K562 (cell line): ENCODE results near the gene RNF41. TPM values are rescaled to one million over a fixed set of nuclear protein-coding genes. Genes with fewer than 3 reads are reported as not detected.
A peak's percentile ranks its signal among the peaks of the same experiment; 100 is the strongest.

Source experiments
- PHB2 ChIP-seq: fragments of 450-650 bp; IDR thresholded peaks from 2 replicates; pipeline ENCODE4 v1.6.1; 2017; ENCODE audit warnings: low read depth
- POLR3G ChIP-seq: IDR thresholded peaks from 2 replicates; pipeline ENCODE4 v1.6.1; 2011; ENCODE audit not compliant: insufficient read length, insufficient replicate concordance; ENCODE audit errors: extremely low read depth
- RFX5 ChIP-seq: IDR thresholded peaks from 2 replicates; pipeline ENCODE4 v1.6.1; 2011; ENCODE audit warnings: low read depth, mild to moderate bottlenecking, improper control_type of control experiment, low read length
- ZNF217 ChIP-seq: sonication (generic); formaldehyde crosslinking; IDR thresholded peaks from 2 replicates; pipeline ENCODE4 v1.8.0; 2022; ENCODE audit warnings: mild to moderate bottlenecking, missing genetic modification reagents
- ZNF780A ChIP-seq: fragments of 250-450 bp; sonication (Bioruptor Pico); IDR thresholded peaks from 2 replicates; pipeline ENCODE4 v1.5.0; 2021; ENCODE audit warnings: mild to moderate bottlenecking
- ZNF79 ChIP-seq: fragments of 250-450 bp; sonication (Bioruptor Pico); IDR thresholded peaks from 2 replicates; pipeline ENCODE4 v1.4.0; 2020; ENCODE audit warnings: low read depth, mild to moderate bottlenecking, moderate library complexity
- polyA plus RNA-seq, 8 experiments: library from polyadenylated mRNA; depleted of rRNA in 4 of 8; stranded (reverse) in 5 of 8; unstranded in 3 of 8; fragments of >200 nt; fragmentation: Nextera tagmentation in 2 of 8; fragmentation: Illumina TruSeq in 1 of 8; extraction: Ambion mirVana in 2 of 8; extraction: Trizol in 1 of 8; gene quantifications; 2 replicates each; pipeline versions ENCODE4 v1.2.1 to v1.2.3, GENCODE V29; 2011 to 2014; ENCODE audit warnings: inconsistent platforms in 1 of 8, missing spikeins in 1 of 8
- total RNA-seq, 7 experiments: library from RNA; depleted of rRNA in 6 of 7; stranded (reverse); fragments of >200 nt in 6 of 7; fragmentation: Illumina TruSeq in 2 of 7; extraction: Trizol in 2 of 7; gene quantifications; 2 replicates each; pipeline versions ENCODE4 v1.2.1 to v1.2.3, GENCODE V29; 2011 to 2021; ENCODE audit warnings: low replicate concordance in 1 of 7
- TF ChIP-seq, protein P1 (sequence below): fragments of 450-650 bp; formaldehyde crosslinking; IDR thresholded peaks from 2 replicates; pipeline ENCODE4 v1.4.0; 2022; ENCODE audit warnings: missing genetic modification characterization
- TF ChIP-seq, protein P2 (sequence below): sonication (generic); formaldehyde crosslinking; IDR thresholded peaks from 2 replicates; pipeline ENCODE4 v1.8.0; 2022; ENCODE audit warnings: mild to moderate bottlenecking, missing genetic modification reagents
- TF ChIP-seq, protein P3 (sequence below): sonication (generic); IDR thresholded peaks from 2 replicates; pipeline ENCODE4 v1.6.1; 2016
- TF ChIP-seq, protein P4 (sequence below), 3 experiments: fragments of 200-800 bp in 1 of 3; sonication (Bioruptor generic) in 1 of 3; sonication (generic) in 1 of 3; formaldehyde crosslinking in 1 of 3; IDR thresholded peaks; 2 replicates each; pipeline versions ENCODE4 v1.6.1 to v1.8.0; 2016 to 2022; ENCODE audit warnings: mild to moderate bottlenecking in 2 of 3, missing compliant biosample characterization in 2 of 3, missing genetic modification characterization in 2 of 3, missing genetic modification reagents in 1 of 3
- TF ChIP-seq, protein P5 (sequence below): fragments of 450-650 bp; IDR thresholded peaks from 2 replicates; pipeline ENCODE4 v1.6.1; 2017; ENCODE audit warnings: antibody characterized with exemption
- TF ChIP-seq, protein P6 (sequence below): IDR thresholded peaks from 2 replicates; pipeline ENCODE4 v1.6.1; 2011; ENCODE audit not compliant: insufficient read length; ENCODE audit errors: extremely low read depth
- TF ChIP-seq, protein P7 (sequence below): fragments of 250-450 bp; sonication (Bioruptor Pico); IDR thresholded peaks from 2 replicates; pipeline ENCODE4 v1.4.0; 2020

The RNF41 gene
- total and polyA plus RNA-seq, 9 of the 15 experiments (the other 6 are each of a cell fraction or from before 2014, with no cell fraction given), result 28.2 to 46.8 (median 33.8) TPM

DNA sequence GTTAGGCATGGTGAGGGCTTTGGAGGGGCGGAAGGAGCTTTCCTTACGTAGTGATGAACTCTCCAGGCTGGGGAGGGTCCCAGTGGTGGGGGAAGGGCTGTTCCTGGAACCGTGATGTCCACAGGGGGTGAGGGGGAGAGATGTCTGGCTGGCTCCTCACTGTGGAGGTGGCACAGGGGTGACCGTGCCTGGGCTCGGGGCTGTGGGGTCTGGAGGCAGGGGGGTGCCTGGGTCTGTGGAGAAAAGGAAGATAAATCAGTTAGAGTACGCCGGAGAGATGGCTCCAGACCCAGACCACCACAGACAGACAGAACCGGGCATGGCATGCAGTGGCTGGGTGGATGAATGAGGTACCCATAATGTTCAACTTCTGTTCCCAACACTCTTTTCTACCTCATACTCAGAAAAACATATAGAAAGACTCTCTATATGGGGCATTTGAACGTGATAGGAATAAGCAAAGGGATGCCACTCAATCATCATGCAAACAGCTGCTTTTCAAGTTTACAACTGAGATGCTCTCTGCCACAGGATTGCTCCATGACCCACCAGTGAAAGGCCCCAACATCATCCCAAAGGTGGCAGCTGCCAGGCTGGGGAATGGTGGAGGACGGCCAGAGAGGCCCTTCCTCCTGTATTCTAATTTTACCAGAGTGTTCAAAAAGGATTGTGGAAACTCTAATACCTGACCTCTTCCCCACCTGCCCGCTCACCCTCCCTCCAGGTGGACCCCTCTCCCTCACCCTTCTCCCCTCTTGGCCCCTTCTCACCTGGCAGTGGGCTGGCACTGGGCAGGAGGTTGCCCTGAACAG, 58.0 kb downstream of the RNF41 start (continued):
- TF ChIP-seq ZNF79 (CRISPR knock-in tag) (no peak), POLR3G (no peak), RFX5 (no peak), ZNF217 (CRISPR knock-in tag) (no peak), ZNF780A (CRISPR knock-in tag) (no peak), PHB2 (no peak)
- TF ChIP-seq, protein P1, sequence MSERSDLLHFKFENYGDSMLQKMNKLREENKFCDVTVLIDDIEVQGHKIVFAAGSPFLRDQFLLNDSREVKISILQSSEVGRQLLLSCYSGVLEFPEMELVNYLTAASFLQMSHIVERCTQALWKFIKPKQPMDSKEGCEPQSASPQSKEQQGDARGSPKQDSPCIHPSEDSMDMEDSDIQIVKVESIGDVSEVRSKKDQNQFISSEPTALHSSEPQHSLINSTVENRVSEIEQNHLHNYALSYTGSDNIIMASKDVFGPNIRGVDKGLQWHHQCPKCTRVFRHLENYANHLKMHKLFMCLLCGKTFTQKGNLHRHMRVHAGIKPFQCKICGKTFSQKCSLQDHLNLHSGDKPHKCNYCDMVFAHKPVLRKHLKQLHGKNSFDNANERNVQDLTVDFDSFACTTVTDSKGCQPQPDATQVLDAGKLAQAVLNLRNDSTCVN (CRISPR knock-in tag), result peak; percentile 41; the same call in 1 of the 2 replicates
- TF ChIP-seq, protein P2, sequence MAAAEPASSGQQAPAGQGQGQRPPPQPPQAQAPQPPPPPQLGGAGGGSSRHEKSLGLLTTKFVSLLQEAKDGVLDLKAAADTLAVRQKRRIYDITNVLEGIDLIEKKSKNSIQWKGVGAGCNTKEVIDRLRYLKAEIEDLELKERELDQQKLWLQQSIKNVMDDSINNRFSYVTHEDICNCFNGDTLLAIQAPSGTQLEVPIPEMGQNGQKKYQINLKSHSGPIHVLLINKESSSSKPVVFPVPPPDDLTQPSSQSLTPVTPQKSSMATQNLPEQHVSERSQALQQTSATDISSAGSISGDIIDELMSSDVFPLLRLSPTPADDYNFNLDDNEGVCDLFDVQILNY (CRISPR knock-in tag), result no peak
- TF ChIP-seq, protein P3, sequence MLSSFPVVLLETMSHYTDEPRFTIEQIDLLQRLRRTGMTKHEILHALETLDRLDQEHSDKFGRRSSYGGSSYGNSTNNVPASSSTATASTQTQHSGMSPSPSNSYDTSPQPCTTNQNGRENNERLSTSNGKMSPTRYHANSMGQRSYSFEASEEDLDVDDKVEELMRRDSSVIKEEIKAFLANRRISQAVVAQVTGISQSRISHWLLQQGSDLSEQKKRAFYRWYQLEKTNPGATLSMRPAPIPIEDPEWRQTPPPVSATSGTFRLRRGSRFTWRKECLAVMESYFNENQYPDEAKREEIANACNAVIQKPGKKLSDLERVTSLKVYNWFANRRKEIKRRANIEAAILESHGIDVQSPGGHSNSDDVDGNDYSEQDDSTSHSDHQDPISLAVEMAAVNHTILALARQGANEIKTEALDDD, result no peak
- TF ChIP-seq, protein P4, sequence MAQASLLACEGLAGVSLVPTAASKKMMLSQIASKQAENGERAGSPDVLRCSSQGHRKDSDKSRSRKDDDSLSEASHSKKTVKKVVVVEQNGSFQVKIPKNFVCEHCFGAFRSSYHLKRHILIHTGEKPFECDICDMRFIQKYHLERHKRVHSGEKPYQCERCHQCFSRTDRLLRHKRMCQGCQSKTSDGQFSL (CRISPR knock-in tag; IDR thresholded peaks at IDR 0.05), result peak; percentile 44; the same call in 1 of the 2 replicates
- TF ChIP-seq, protein P4 (tag; IDR thresholded peaks at IDR 0.05), result no peak
- TF ChIP-seq, protein P5, sequence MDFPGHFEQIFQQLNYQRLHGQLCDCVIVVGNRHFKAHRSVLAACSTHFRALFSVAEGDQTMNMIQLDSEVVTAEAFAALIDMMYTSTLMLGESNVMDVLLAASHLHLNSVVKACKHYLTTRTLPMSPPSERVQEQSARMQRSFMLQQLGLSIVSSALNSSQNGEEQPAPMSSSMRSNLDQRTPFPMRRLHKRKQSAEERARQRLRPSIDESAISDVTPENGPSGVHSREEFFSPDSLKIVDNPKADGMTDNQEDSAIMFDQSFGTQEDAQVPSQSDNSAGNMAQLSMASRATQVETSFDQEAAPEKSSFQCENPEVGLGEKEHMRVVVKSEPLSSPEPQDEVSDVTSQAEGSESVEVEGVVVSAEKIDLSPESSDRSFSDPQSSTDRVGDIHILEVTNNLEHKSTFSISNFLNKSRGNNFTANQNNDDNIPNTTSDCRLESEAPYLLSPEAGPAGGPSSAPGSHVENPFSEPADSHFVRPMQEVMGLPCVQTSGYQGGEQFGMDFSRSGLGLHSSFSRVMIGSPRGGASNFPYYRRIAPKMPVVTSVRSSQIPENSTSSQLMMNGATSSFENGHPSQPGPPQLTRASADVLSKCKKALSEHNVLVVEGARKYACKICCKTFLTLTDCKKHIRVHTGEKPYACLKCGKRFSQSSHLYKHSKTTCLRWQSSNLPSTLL, result no peak
- TF ChIP-seq, protein P6, sequence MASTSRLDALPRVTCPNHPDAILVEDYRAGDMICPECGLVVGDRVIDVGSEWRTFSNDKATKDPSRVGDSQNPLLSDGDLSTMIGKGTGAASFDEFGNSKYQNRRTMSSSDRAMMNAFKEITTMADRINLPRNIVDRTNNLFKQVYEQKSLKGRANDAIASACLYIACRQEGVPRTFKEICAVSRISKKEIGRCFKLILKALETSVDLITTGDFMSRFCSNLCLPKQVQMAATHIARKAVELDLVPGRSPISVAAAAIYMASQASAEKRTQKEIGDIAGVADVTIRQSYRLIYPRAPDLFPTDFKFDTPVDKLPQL, result no peak
- TF ChIP-seq, protein P7, sequence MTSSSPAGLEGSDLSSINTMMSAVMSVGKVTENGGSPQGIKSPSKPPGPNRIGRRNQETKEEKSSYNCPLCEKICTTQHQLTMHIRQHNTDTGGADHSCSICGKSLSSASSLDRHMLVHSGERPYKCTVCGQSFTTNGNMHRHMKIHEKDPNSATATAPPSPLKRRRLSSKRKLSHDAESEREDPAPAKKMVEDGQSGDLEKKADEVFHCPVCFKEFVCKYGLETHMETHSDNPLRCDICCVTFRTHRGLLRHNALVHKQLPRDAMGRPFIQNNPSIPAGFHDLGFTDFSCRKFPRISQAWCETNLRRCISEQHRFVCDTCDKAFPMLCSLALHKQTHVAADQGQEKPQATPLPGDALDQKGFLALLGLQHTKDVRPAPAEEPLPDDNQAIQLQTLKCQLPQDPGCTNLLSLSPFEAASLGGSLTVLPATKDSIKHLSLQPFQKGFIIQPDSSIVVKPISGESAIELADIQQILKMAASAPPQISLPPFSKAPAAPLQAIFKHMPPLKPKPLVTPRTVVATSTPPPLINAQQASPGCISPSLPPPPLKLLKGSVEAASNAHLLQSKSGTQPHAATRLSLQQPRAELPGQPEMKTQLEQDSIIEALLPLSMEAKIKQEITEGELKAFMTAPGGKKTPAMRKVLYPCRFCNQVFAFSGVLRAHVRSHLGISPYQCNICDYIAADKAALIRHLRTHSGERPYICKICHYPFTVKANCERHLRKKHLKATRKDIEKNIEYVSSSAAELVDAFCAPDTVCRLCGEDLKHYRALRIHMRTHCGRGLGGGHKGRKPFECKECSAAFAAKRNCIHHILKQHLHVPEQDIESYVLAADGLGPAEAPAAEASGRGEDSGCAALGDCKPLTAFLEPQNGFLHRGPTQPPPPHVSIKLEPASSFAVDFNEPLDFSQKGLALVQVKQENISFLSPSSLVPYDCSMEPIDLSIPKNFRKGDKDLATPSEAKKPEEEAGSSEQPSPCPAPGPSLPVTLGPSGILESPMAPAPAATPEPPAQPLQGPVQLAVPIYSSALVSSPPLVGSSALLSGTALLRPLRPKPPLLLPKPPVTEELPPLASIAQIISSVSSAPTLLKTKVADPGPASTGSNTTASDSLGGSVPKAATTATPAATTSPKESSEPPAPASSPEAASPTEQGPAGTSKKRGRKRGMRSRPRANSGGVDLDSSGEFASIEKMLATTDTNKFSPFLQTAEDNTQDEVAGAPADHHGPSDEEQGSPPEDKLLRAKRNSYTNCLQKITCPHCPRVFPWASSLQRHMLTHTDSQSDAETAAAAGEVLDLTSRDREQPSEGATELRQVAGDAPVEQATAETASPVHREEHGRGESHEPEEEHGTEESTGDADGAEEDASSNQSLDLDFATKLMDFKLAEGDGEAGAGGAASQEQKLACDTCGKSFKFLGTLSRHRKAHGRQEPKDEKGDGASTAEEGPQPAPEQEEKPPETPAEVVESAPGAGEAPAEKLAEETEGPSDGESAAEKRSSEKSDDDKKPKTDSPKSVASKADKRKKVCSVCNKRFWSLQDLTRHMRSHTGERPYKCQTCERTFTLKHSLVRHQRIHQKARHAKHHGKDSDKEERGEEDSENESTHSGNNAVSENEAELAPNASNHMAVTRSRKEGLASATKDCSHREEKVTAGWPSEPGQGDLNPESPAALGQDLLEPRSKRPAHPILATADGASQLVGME (CRISPR knock-in tag), result no peak
